Neural cell (in vitro differentiated cells): Measurements from ENCODE around the gene MAP6. TPM values are rescaled to one million over a fixed set of nuclear protein-coding genes. Genes with fewer than 3 reads are reported as not detected.

Experiments used
- H2AFZ ChIP-seq: fragments of 200-600, 300-800 bp; sonication (generic), shearing (Covaris generic); 2 replicates; pipeline ENCODE4 v1.6.0; 2014; ENCODE audit warnings: low read depth, mild to moderate bottlenecking, antibody characterized with exemption, low read length, moderate library complexity
- H3F3A ChIP-seq: fragments of 200-600 bp; shearing (Covaris generic); 2 replicates; pipeline ENCODE4 v1.6.1; 2016; ENCODE audit warnings: mild to moderate bottlenecking, moderate library complexity, mixed read lengths, antibody characterized with exemption, low read length; ENCODE audit not compliant: insufficient read depth, poor library complexity, severe bottlenecking
- H3K27ac ChIP-seq: fragments of 200-600, 300-800 bp; sonication (generic), shearing (Covaris generic); 2 replicates; pipeline ENCODE4 v1.5.1; 2014; ENCODE audit warnings: mild to moderate bottlenecking, low read length, moderate library complexity
- H3K27me3 ChIP-seq: fragments of 300-800, 200-600 bp; sonication (generic), shearing (Covaris generic); 2 replicates; pipeline ENCODE4 v1.6.0; 2014; ENCODE audit warnings: mild to moderate bottlenecking, low read depth, low read length, moderate library complexity; ENCODE audit not compliant: insufficient read depth
- H3K36me3 ChIP-seq: fragments of 300-800, 200-600 bp; sonication (generic), shearing (Covaris generic); 2 replicates; pipeline ENCODE4 v1.5.1; 2014; ENCODE audit warnings: mild to moderate bottlenecking, antibody characterized with exemption, low read length, moderate library complexity; ENCODE audit not compliant: insufficient read depth
- H3K4me2 ChIP-seq: fragments of 300-800, 200-600 bp; sonication (generic), shearing (Covaris generic); 2 replicates; pipeline ENCODE4 v1.6.0; 2014; ENCODE audit warnings: mild to moderate bottlenecking, low read length
- H3K4me3 ChIP-seq: fragments of 300-800, 200-600 bp; sonication (generic), shearing (Covaris generic); 2 replicates; pipeline ENCODE4 v1.5.1; 2014; ENCODE audit warnings: mild to moderate bottlenecking, low read length, moderate library complexity
- H3K79me2 ChIP-seq: fragments of 200-600 bp; shearing (Covaris generic); replicated peaks from 2 replicates; pipeline ENCODE4 v1.6.0; 2014; ENCODE audit warnings: mild to moderate bottlenecking, low read length, moderate library complexity; ENCODE audit not compliant: insufficient read depth
- H3K9ac ChIP-seq: fragments of 300-800, 200-600 bp; sonication (generic), shearing (Covaris generic); 2 replicates; pipeline ENCODE4 v1.6.1; 2016; ENCODE audit warnings: mild to moderate bottlenecking, low read length, mixed read lengths
- H3K9me2 ChIP-seq: fragments of 200-600 bp; shearing (Covaris generic); 2 replicates; pipeline ENCODE4 v1.6.1; 2016; ENCODE audit warnings: mild to moderate bottlenecking, low read length, mixed read lengths; ENCODE audit not compliant: insufficient read depth
- H3K9me3 ChIP-seq: fragments of 200-600, 300-800 bp; sonication (generic), shearing (Covaris generic); 2 replicates; pipeline ENCODE4 v1.6.1; 2016; ENCODE audit warnings: mild to moderate bottlenecking, mixed run types, low read length, moderate library complexity, mixed read lengths
- H4K20me1 ChIP-seq: fragments of 200-600 bp; shearing (Covaris generic); 2 replicates; pipeline ENCODE4 v1.6.1; 2016; ENCODE audit warnings: mild to moderate bottlenecking, mixed run types; ENCODE audit not compliant: insufficient read depth
- CTCF ChIP-seq: fragments of 450-650 bp; IDR thresholded peaks from 2 replicates; pipeline ENCODE4 v1.5.1; 2014; ENCODE audit warnings: antibody characterized with exemption, mild to moderate bottlenecking, moderate library complexity; ENCODE audit not compliant: poor library complexity, severe bottlenecking
- EP300 ChIP-seq: fragments of 450-650 bp; conservative IDR thresholded peaks from 2 replicates; pipeline ENCODE4 v1.6.1; 2014; ENCODE audit warnings: antibody characterized with exemption, mild to moderate bottlenecking, moderate library complexity; ENCODE audit not compliant: poor library complexity, severe bottlenecking
- EZH2 ChIP-seq: fragments of 200-600, 300-800 bp; shearing (Covaris generic), sonication (generic); IDR thresholded peaks from 2 replicates; pipeline ENCODE4 v1.6.1; 2014; ENCODE audit warnings: antibody characterized with exemption, low read length, borderline replicate concordance, mild to moderate bottlenecking; ENCODE audit not compliant: insufficient read depth, poor library complexity, severe bottlenecking
- MXI1 ChIP-seq: fragments of 450-650 bp; conservative IDR thresholded peaks from 2 replicates; pipeline ENCODE4 v1.6.1; 2014; ENCODE audit warnings: antibody characterized with exemption, mild to moderate bottlenecking; ENCODE audit not compliant: poor library complexity, severe bottlenecking
- POLR2AphosphoS5 ChIP-seq: IDR thresholded peaks from 2 replicates; pipeline ENCODE4 v1.6.1; 2012
- RAD21 ChIP-seq: fragments of 450-650 bp; conservative IDR thresholded peaks from 2 replicates; pipeline ENCODE4 v1.6.1; 2014; ENCODE audit warnings: antibody characterized with exemption, mild to moderate bottlenecking, moderate library complexity
- REST ChIP-seq: IDR thresholded peaks from 2 replicates; pipeline ENCODE4 v1.6.1; 2012; ENCODE audit warnings: borderline replicate concordance
- SMC3 ChIP-seq: fragments of 450-650 bp; conservative IDR thresholded peaks from 2 replicates; pipeline ENCODE4 v1.6.1; 2014; ENCODE audit warnings: antibody characterized with exemption, mild to moderate bottlenecking, moderate library complexity; ENCODE audit not compliant: poor library complexity
- TAF1 ChIP-seq: IDR thresholded peaks from 2 replicates; pipeline ENCODE4 v1.6.1; 2012; ENCODE audit warnings: low read depth
- polyA plus RNA-seq: library from polyadenylated mRNA; depleted of rRNA; stranded (reverse); fragments of >200 nt; gene quantifications from 2 replicates; pipeline ENCODE4 v1.2.3, GENCODE V29; 2014

Gene MAP6
- polyA plus RNA-seq, 1 donor from 2014 or later = 178 TPM

- H3F3A ChIP-seq = no peaks in the 10 kb centered on the region
- H3K27me3 ChIP-seq = no peaks in the 10 kb centered on the region
- H2AFZ ChIP-seq = no peak overlapping the region
- no peaks in the 10 kb centered on the region for H3K36me3 ChIP-seq
- H4K20me1 ChIP-seq = no peaks in the 10 kb centered on the region
- H3K4me2 ChIP-seq = no peak overlapping the region
- no peak overlapping the region for H3K4me3 ChIP-seq
- H3K9ac ChIP-seq = no peak overlapping the region
- no peak overlapping the region for H3K27ac ChIP-seq
- no peaks in the 10 kb centered on the region for H3K9me3 ChIP-seq
- no peaks in the 10 kb centered on the region for H3K79me2 ChIP-seq
- TF ChIP-seq MXI1 (no peak), CTCF (no peak), SMC3 (no peak), REST (no peak), RAD21 (no peak), TAF1 (no peak), POLR2AphosphoS5 (no peak), EZH2 (no peak), EP300 (no peak)
- no peaks in the 10 kb centered on the region for H3K9me2 ChIP-seq
Observed at GRCh38 chr11:75571625-75572024, 97.2 kb downstream of the MAP6 start.

GRCh38 chr11:75570559-75571139 is 98.2 kb downstream of the MAP6 start:
- Histone ChIP-seq H3K27me3 (no peaks in the 10 kb centered on the region), H3K9ac (no peak overlapping the region), H3F3A (no peaks in the 10 kb centered on the region), H2AFZ (no peak overlapping the region), H3K4me2 (no peak overlapping the region), H4K20me1 (no peaks in the 10 kb centered on the region), H3K9me2 (no peaks in the 10 kb centered on the region), H3K9me3 (no peaks in the 10 kb centered on the region), H3K4me3 (no peak overlapping the region), H3K27ac (no peak overlapping the region), H3K79me2 (no peaks in the 10 kb centered on the region), H3K36me3 (no peaks in the 10 kb centered on the region)
- TF ChIP-seq CTCF (no peak), POLR2AphosphoS5 (no peak)
